Limb (tissue), 2 donors: Measurements from ENCODE around the gene HDHD3.
A peak's percentile ranks its signal among the peaks of the same experiment; 100 is the strongest.
"Not testable (repeated sequence)": the region's sequence is repeated elsewhere in the genome, so short reads cannot be mapped to it uniquely, and the experiment has no call there.

Experiments
- DNase-seq, 2 donors: peaks; one replicate each; pipeline ENCODE4 v3.0.0-alpha.2; 2016; ENCODE audit errors: extremely low spot score in 2 of 2

HDHD3 gene

GRCh38 chr9:113376634-113377567 is at the start of gene HDHD3:
TSS of gene HDHD3 (minus strand) at chr9:113376986. CDS start at chr9:113374354, 2,632 bp downstream.
- DNase-seq = peak; percentile 67 to 88

GRCh38 chr9:113425072-113425471 is 48.3 kb upstream of the HDHD3 start:
- no peak for DNase-seq

- no peak for DNase-seq
These were observed 44.9 kb upstream of the HDHD3 start for GRCh38 chr9:113421726-113422125.

GRCh38 chr9:113417370-113417769 is 40.6 kb upstream of the HDHD3 start:
- no peak for DNase-seq

- no peak for DNase-seq
These were observed 39.4 kb upstream of the HDHD3 start for GRCh38 chr9:113416149-113416721.

GRCh38 chr9:113410207-113410864 is 33.5 kb upstream of the HDHD3 start, which contains the start of the genes C9orf43 and POLE3:
TSS of gene C9orf43 (plus strand) at chr9:113410747. CDS start at chr9:113413494, 2,747 bp downstream.
TSS of gene POLE3 (minus strand) at chr9:113410675. CDS start at chr9:113410293, 382 bp downstream.
- peak; percentile 96 for DNase-seq

- no peak for DNase-seq
These were observed 33.1 kb upstream of the HDHD3 start for GRCh38 chr9:113409883-113410206.

- no peak for DNase-seq
These were observed 32.7 kb upstream of the HDHD3 start for GRCh38 chr9:113409481-113409880.

GRCh38 chr9:113406873-113407511 is 30.2 kb upstream of the HDHD3 start:
- DNase-seq = peak; percentile 62 to 69

GRCh38 chr9:113406353-113406752 is 29.6 kb upstream of the HDHD3 start:
- DNase-seq = not testable (repeated sequence)

- no peak for DNase-seq
These were observed 26.9 kb upstream of the HDHD3 start for GRCh38 chr9:113403646-113404045.

- peak; percentile 98 to 99 for DNase-seq
These were observed 24.4 kb upstream of the HDHD3 start, which contains the start of gene ALAD for GRCh38 chr9:113401027-113401792. TSS of gene ALAD (minus strand) at chr9:113401284. CDS start at chr9:113393559, 7,725 bp downstream.

GRCh38 chr9:113399646-113400200 is 22.9 kb upstream of the HDHD3 start:
- DNase-seq = no peak

- no peak for DNase-seq
These were observed 22.0 kb upstream of the HDHD3 start for GRCh38 chr9:113398796-113399195.

- DNase-seq = no peak
These were observed 20.4 kb upstream of the HDHD3 start for GRCh38 chr9:113397203-113397631.

GRCh38 chr9:113395000-113395861 is 18.4 kb upstream of the HDHD3 start:
- DNase-seq = no peak

- no peak for DNase-seq
These were observed 16.5 kb upstream of the HDHD3 start for GRCh38 chr9:113393281-113393680.

GRCh38 chr9:113391917-113392316 is 15.1 kb upstream of the HDHD3 start:
- DNase-seq = no peak

GRCh38 chr9:113390192-113390960 is 13.6 kb upstream of the HDHD3 start:
- DNase-seq = no peak
